ENCODE data around the gene RP2. TPM values are rescaled to one million over a fixed set of nuclear protein-coding genes. Genes with fewer than 3 reads are reported as not detected.

The RP2 gene
- total RNA-seq, 3 donors from 2014 or later = 4.7 to 5.5 (median 4.9) TPM

GRCh38 chrX:46918434-46918833, 81.6 kb downstream of the RP2 start:
- ATAC-seq (no peak), DNase-seq (no peak)
- peaks cover 5% of the 10 kb centered on the region for H3K4me1 Mint-ChIP-seq (ENCODE audit: low read depth)
- H3K36me3 Mint-ChIP-seq (ENCODE audit: insufficient read depth) = no peaks in the 10 kb centered on the region
- H3K27me3 Mint-ChIP-seq (ENCODE audit: low read depth) = peaks cover 33% of the 10 kb centered on the region
- H3K4me3 Mint-ChIP-seq = no peak overlapping the region
- peaks cover 4% of the 10 kb centered on the region for H3K9me3 Mint-ChIP-seq

DNA sequence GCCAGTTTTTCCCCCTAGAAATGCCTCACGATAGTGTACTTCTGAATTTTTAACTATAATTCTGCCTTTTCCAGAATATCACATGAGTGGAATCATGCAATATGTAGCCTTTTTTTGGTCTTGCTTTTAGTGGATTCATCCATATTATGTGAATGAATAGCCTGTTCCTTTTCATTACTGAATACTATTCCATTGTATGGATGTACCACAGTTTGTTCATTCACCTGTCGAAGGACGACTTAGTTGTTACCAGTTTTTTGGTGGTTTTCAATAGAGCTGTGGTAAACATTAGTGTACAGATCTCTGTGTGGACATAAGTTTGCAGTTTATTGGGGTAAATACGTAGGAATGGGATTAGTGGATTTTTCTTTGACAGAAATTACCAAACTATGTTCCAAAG, 83.4 kb downstream of the RP2 start:
- Mint-ChIP-seq H3K36me3 (ENCODE audit: insufficient read depth) (no peaks in the 10 kb centered on the region), H3K27me3 (ENCODE audit: low read depth) (peaks cover 21% of the 10 kb centered on the region), H3K9me3 (peaks cover 4% of the 10 kb centered on the region), H3K4me1 (ENCODE audit: low read depth) (no peaks in the 10 kb centered on the region), H3K4me3 (no peak overlapping the region)
- DNase-seq = no peak
- no peak for ATAC-seq

GRCh38 chrX:46922611-46923010, 85.8 kb downstream of the RP2 start:
- Mint-ChIP-seq H3K36me3 (ENCODE audit: insufficient read depth) (no peaks in the 10 kb centered on the region), H3K9me3 (peaks cover 4% of the 10 kb centered on the region), H3K27me3 (ENCODE audit: low read depth) (peaks cover 10% of the 10 kb centered on the region), H3K4me1 (ENCODE audit: low read depth) (no peaks in the 10 kb centered on the region), H3K4me3 (no peak overlapping the region)
- no peak for ATAC-seq
- no peak for DNase-seq

GRCh38 chrX:46927718-46928117, 90.9 kb downstream of the RP2 start:
- Mint-ChIP-seq H3K4me3 (no peak overlapping the region), H3K4me1 (ENCODE audit: low read depth) (no peaks in the 10 kb centered on the region), H3K27me3 (ENCODE audit: low read depth) (no peaks in the 10 kb centered on the region), H3K9me3 (no peaks in the 10 kb centered on the region), H3K36me3 (ENCODE audit: insufficient read depth) (no peaks in the 10 kb centered on the region)
- ATAC-seq (no peak), DNase-seq (no peak)

DNA sequence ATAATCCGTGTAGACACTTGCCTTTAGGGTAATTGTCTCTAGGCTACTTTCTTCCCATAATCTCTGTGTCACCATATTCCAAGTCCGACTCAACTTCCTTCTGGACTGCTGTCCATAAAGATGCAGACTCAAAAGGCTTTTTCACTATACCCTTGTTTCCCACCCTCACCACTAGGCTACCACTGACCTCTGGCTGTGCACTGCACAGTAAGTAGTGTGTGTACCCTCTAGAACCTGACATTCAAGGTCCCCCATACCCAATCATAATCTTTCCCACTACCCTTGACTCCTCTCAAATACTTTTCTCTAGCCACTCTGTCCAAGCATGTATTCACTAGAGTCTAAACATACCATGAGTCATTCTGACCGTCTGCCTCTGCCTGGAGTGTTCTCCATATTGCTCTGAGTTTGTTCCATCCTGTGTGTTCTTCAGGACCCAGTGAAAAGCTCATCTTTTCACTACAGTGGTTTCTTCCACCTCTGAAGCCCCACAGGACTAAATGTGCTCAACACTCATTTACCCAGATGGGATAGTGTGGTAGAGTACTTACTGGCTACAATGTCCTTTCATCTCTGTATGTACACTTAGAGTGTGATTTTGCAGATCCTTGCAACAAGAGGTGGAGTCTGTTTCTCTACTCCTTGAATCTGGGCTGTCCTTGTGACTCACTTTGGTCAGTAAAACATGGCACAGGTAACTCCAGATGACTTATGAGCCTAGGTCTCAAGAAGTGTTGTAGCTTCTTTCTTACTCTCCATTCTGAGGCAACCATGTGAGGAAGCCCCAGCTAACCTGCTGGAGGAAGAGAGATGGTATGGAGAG, 92.8 kb downstream of the RP2 start:
- Mint-ChIP-seq H3K4me3 (no peak overlapping the region), H3K36me3 (ENCODE audit: insufficient read depth) (no peaks in the 10 kb centered on the region), H3K9me3 (no peaks in the 10 kb centered on the region), H3K27me3 (ENCODE audit: low read depth) (no peaks in the 10 kb centered on the region), H3K4me1 (ENCODE audit: low read depth) (no peaks in the 10 kb centered on the region)
- no peak for ATAC-seq
- DNase-seq = no peak

Other genes starting within 250 kb of the RP2 start
- 10 to 100 TPM; 10.4 to 21.0 (median 16.0) TPM for gene SLC9A7, start 77.9 kb upstream of the RP2 start, total RNA-seq
- gene JADE3, start 75.4 kb downstream of the RP2 start, total RNA-seq = 1 to 10 TPM; 1.0 to 2.3 (median 1.2) TPM
- gene RGN, start 241.4 kb downstream of the RP2 start, total RNA-seq = under 1 TPM; 0.11 to 0.15 (median 0.14) TPM